Loucy (cell line): ENCODE measurements around the gene SLC17A3.

Experiments
- H2AFZ ChIP-seq: fragments of 200-600 bp; sonication (generic); 2 replicates; pipeline ENCODE4 v1.6.0; 2016; ENCODE audit warnings: antibody characterized with exemption, mild to moderate bottlenecking, low read length, moderate library complexity
- H3F3A ChIP-seq: fragments of 200-600 bp; 2 replicates; pipeline ENCODE4 v1.6.0; 2016; ENCODE audit warnings: antibody characterized with exemption, low read depth, mild to moderate bottlenecking
- H3K27me3 ChIP-seq: fragments of 200-600 bp; sonication (generic); 2 replicates; pipeline ENCODE4 v1.6.1; 2014; ENCODE audit warnings: low read length, mild to moderate bottlenecking; ENCODE audit not compliant: insufficient read depth, poor library complexity, severe bottlenecking
- H3K36me3 ChIP-seq: fragments of 200-600 bp; sonication (generic); 2 replicates; pipeline ENCODE4 v1.6.1; 2016; ENCODE audit warnings: low read length; ENCODE audit not compliant: insufficient read depth
- H3K4me1 ChIP-seq: fragments of 200-600 bp; sonication (generic); 2 replicates; pipeline ENCODE4 v1.5.1; 2014; ENCODE audit warnings: low read length, mild to moderate bottlenecking; ENCODE audit not compliant: insufficient read depth, poor library complexity, severe bottlenecking
- H3K4me2 ChIP-seq: fragments of 200-600 bp; sonication (generic); 2 replicates; pipeline ENCODE4 v1.6.0; 2014; ENCODE audit warnings: antibody characterized with exemption, low read length, low read depth, mild to moderate bottlenecking; ENCODE audit not compliant: poor library complexity, severe bottlenecking
- H3K4me3 ChIP-seq: fragments of 200-600 bp; sonication (generic); 2 replicates; pipeline ENCODE4 v1.5.1; 2014; ENCODE audit warnings: low read length, mild to moderate bottlenecking, mixed read lengths; ENCODE audit not compliant: poor library complexity, severe bottlenecking
- H3K79me2 ChIP-seq: fragments of 200-600 bp; sonication (generic); 2 replicates; pipeline ENCODE4 v1.6.1; 2014; ENCODE audit warnings: low read length; ENCODE audit not compliant: insufficient read depth
- H3K9ac ChIP-seq: fragments of 200-600 bp; sonication (generic); 2 replicates; pipeline ENCODE4 v1.6.0; 2014; ENCODE audit warnings: mild to moderate bottlenecking, low read depth, low read length, moderate library complexity; ENCODE audit not compliant: poor library complexity, severe bottlenecking
- H3K9me2 ChIP-seq: fragments of 200-600 bp; sonication (generic); replicated peaks from 2 replicates; pipeline ENCODE4 v1.6.1; 2016; ENCODE audit warnings: low read depth, low read length, mixed read lengths
- H3K9me3 ChIP-seq: fragments of 200-600 bp; sonication (generic); 2 replicates; pipeline ENCODE4 v1.6.1; 2014; ENCODE audit warnings: mild to moderate bottlenecking, antibody characterized with exemption, low read length, low read depth; ENCODE audit not compliant: insufficient read depth
- H4K20me1 ChIP-seq: fragments of 200-600 bp; sonication (generic); 2 replicates; pipeline ENCODE4 v1.6.0; 2014; ENCODE audit warnings: antibody characterized with exemption, low read length, mild to moderate bottlenecking; ENCODE audit not compliant: insufficient read depth, poor library complexity, severe bottlenecking
- CTCF ChIP-seq: fragments of 200-600 bp; sonication (generic); conservative IDR thresholded peaks from 2 replicates; pipeline ENCODE4 v1.5.1; 2014; ENCODE audit warnings: mild to moderate bottlenecking, antibody characterized with exemption, low read length
- EZH2phosphoT487 ChIP-seq: fragments of 200-600 bp; IDR thresholded peaks from 2 replicates; pipeline ENCODE4 v1.6.1; 2018; ENCODE audit warnings: antibody characterized with exemption, mild to moderate bottlenecking, moderate library complexity, borderline replicate concordance

SLC17A3 gene

GRCh38 chr6:25919657-25920056, 45.6 kb upstream of the SLC17A3 start:
- TF ChIP-seq CTCF (no peak), EZH2phosphoT487 (no peak)
- H3K9me3 ChIP-seq, result no peaks in the 10 kb centered on the region
- H3K27me3 ChIP-seq, result peaks cover 16% of the 10 kb centered on the region
- no peaks in the 10 kb centered on the region for H4K20me1 ChIP-seq
- no peaks in the 10 kb centered on the region for H3K79me2 ChIP-seq
- H3K4me3 ChIP-seq, result no peak overlapping the region
- no peaks in the 10 kb centered on the region for H3K36me3 ChIP-seq
- H3K9me2 ChIP-seq, result no peaks in the 10 kb centered on the region
- H3F3A ChIP-seq, result no peaks in the 10 kb centered on the region
- H3K4me1 ChIP-seq, result peaks cover 6% of the 10 kb centered on the region
- H2AFZ ChIP-seq, result no peak overlapping the region
- no peak overlapping the region for H3K4me2 ChIP-seq
- no peak overlapping the region for H3K9ac ChIP-seq

- no peaks in the 10 kb centered on the region for H3K9me3 ChIP-seq
- no peak overlapping the region for H2AFZ ChIP-seq
- H3K36me3 ChIP-seq, result no peaks in the 10 kb centered on the region
- TF ChIP-seq CTCF (no peak), EZH2phosphoT487 (no peak)
- H3K27me3 ChIP-seq, result peaks cover 6% of the 10 kb centered on the region
- no peaks in the 10 kb centered on the region for H3K9me2 ChIP-seq
- no peak overlapping the region for H3K4me2 ChIP-seq
- no peaks in the 10 kb centered on the region for H3K79me2 ChIP-seq
- H3K9ac ChIP-seq, result no peak overlapping the region
- no peak overlapping the region for H3K4me3 ChIP-seq
- H4K20me1 ChIP-seq, result no peaks in the 10 kb centered on the region
- no peaks in the 10 kb centered on the region for H3F3A ChIP-seq
- peaks cover 6% of the 10 kb centered on the region for H3K4me1 ChIP-seq
Observed at GRCh38 chr6:25918083-25918683, 44.1 kb upstream of the SLC17A3 start.

DNA sequence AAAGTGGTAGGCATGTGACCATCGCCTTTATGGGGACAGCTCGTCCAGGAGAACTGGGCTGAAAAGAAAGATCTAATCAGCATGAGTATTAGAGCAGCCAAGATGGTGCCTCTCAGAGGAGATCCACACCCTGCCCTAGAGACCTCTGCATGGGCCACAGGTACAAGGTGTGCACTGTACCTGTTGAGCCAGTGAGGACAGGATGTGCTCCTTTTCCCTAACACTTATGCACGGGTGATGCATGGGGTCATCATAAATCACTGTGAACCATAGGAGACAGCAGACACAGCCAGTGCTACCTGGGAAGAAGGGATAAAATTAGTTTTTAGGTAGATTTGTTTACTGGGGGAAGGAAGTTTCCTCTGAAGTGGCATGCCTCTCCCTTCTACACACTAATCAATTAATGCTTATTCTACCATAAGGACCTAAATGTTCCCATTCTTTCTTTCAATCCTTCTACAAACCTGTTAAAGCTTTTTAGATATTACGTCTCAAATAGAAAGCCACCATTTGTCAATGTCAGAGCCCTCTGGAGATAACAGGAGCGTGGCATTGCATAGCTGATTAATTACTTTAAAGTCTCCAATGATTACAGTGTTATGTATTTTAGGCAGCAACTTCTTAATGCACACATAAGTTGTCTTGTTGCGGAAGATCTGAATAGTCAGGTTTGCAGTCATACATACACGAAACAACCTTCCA, 42.9 kb upstream of the SLC17A3 start:
- Histone ChIP-seq H3K4me1 (peaks cover 8% of the 10 kb centered on the region), H3K79me2 (no peaks in the 10 kb centered on the region), H3K36me3 (no peaks in the 10 kb centered on the region), H3K27me3 (no peaks in the 10 kb centered on the region), H3K9me3 (no peaks in the 10 kb centered on the region), H4K20me1 (no peaks in the 10 kb centered on the region), H3K9ac (no peak overlapping the region), H3K9me2 (no peaks in the 10 kb centered on the region), H3F3A (no peaks in the 10 kb centered on the region), H3K4me2 (no peak overlapping the region), H3K4me3 (no peak overlapping the region), H2AFZ (no peak overlapping the region)
- no peak for TF ChIP-seq CTCF
- no peak for TF ChIP-seq EZH2phosphoT487
